ENCODE measurements around the gene TMEM147.

The TMEM147 gene

DNA sequence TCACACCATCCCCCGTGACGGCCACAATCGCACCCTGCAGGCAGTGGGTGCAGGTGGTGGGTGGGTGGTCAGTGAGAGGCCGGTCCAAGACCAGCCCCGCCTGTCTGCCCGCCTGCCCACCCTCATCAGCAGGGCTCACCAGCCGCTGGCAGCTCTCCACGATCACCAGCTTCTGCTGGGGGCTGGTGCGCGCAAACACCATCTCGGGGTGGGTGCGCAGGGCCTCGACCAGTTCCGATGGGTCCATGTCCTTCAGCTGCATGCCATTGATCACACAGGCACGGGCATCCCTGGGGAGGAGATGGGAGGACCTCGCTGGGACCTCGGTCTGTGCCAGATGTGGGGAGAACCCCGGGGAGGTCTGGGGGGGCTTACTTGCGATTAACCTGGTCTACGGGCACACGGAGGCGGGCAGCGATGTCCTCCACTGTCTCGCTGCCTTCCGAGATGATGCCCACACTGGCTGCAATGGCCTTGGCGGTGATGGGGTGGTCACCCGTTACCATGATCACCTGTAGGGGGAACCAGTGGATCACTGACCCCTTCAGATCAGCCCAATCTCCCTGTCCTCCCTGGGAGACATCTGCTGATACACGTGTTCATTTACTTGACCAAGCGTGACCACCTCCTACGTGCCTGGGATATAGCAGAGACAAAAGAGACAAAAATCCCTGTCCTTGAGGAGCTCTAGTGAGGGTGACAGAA, 10.0 kb downstream of the TMEM147 start:
- no peak for DNase-seq (ENCODE audit: low spot score in 2 of 2)
- H3K4me3 Mint-ChIP-seq: no peak overlapping the region
- H3K27ac Mint-ChIP-seq (ENCODE audit: low read depth): no peak overlapping the region
- no peaks in the 10 kb centered on the region for H3K9me3 Mint-ChIP-seq
- peaks cover 2% of the 10 kb centered on the region for H3K36me3 Mint-ChIP-seq (ENCODE audit: insufficient read depth)
- peaks cover 5% of the 10 kb centered on the region for H3K4me1 Mint-ChIP-seq
- ATAC-seq (replicated peaks; ENCODE audit: extremely low read depth, poor library complexity, severe bottlenecking): no peak
- H3K27me3 Mint-ChIP-seq: peaks cover 15% of the 10 kb centered on the region

DNA sequence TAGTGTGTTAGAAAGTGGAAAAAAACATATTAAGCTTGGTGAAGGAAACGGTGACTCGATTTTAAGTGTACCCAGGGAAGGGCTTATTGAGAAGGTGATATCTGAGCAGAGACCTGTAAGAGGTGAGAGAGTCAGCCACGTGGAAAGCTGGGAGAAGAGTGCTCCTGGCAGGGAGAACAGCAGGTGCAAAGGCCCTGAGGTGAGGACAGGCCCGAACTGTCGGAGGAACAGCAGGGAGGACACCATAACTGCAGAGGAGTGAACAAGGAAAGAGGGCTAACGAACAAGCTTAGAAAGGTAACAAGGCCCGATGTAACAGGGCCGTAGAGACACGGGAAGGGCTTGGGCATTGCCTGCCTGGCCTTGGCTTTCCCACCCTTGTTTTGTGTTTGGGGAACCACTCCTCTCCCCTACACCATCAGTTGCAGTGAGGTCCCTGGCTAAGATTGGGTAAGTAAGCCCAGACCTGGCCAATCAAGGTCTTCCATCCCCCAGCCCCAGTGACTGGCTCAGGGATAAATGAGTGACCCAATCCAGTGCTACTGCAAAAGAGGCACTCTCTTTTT, 10.7 kb downstream of the TMEM147 start:
- Mint-ChIP-seq H3K27ac (ENCODE audit: low read depth) (no peak overlapping the region), H3K27me3 (peaks cover 21% of the 10 kb centered on the region), H3K4me3 (no peak overlapping the region), H3K9me3 (no peaks in the 10 kb centered on the region), H3K4me1 (peaks cover 5% of the 10 kb centered on the region), H3K36me3 (ENCODE audit: insufficient read depth) (peaks cover 2% of the 10 kb centered on the region)
- DNase-seq (ENCODE audit: low spot score in 2 of 2) (no peak), ATAC-seq (replicated peaks; ENCODE audit: extremely low read depth, poor library complexity, severe bottlenecking) (no peak)

DNA sequence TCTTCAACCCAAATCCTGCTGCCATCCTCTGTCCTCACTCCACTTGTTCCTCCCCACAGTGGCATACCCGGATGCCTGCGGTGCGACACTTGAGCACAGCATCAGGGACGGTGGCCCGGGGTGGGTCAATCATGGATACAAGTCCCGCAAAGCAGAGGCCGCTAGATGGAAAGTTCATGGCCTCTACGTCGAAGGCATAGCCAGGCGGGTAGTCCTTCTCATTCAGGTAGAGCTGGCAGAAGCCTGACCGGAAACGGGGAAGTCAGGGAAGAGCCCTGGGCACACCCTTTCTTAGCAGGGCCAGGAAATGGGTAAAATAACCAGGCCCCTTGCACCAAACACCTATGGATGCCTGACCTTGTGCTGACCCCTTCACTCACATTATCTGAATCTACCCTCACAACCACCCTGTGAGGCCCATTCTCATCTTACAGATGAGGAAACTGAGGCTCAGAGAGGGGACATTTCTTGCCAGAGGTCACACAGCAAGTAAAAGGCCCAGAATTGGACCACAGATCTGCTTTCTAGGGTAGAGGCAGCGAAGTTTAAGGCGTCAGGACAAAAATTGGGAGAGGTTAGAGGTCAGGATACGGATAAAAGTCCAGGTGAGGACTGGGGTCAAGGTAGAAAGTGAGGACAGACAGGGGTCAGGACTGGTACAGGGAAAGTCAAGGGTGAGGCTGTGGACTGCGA, 11.6 kb downstream of the TMEM147 start:
- H3K9me3 Mint-ChIP-seq: no peaks in the 10 kb centered on the region
- H3K36me3 Mint-ChIP-seq (ENCODE audit: insufficient read depth): peaks cover 2% of the 10 kb centered on the region
- peaks cover 5% of the 10 kb centered on the region for H3K4me1 Mint-ChIP-seq
- ATAC-seq (replicated peaks; ENCODE audit: extremely low read depth, poor library complexity, severe bottlenecking): no peak
- no peak for DNase-seq (ENCODE audit: low spot score in 2 of 2)
- no peak overlapping the region for H3K27ac Mint-ChIP-seq (ENCODE audit: low read depth)
- H3K27me3 Mint-ChIP-seq: peaks cover 30% of the 10 kb centered on the region
- peak overlapping the region; percentile 58 for H3K4me3 Mint-ChIP-seq

DNA sequence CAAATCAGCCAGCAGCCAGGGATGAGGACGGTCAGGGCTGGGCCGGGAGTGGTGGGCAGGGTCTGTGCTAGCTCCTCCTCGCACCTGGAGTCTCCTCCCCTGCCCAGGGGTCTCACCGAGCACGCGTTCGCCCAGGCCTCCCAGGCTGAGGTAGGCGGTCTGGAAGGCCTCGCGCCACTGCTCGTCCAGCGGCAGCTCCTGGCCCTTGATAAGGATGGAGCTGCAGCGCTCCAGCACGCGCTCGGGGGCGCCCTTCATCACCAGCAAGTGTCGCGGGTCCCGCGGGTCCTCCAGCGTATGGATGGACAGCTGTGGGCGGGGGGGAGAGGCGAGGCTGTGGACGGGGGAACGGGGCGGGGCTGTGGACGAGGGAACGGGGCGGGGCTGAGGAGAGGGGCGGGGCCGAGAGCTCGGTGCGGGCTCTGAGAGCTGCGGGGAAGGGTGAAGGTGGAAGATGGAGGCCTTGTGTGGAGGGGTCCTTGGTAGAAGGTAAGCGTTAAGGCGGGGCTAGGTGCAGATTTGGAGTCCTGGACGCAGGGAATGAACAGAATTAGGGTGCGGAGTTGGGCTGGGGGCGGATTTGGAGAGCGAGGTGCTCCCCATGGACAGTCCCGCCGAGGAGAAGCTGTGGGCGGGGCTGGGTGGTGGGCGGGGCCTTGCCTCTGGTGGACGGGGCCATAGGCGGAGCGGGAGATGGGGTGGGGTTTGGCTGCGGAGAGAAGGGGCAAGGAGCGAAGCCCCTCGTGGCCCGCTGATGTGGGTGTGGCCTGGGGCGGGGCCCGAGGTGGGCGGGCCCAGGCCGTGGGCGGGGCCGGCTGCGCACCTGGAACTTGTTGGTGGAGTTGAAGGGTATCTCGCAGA, 12.3 kb downstream of the TMEM147 start:
- H3K4me1 Mint-ChIP-seq: peaks cover 5% of the 10 kb centered on the region
- H3K36me3 Mint-ChIP-seq (ENCODE audit: insufficient read depth): peaks cover 2% of the 10 kb centered on the region
- peak overlapping the region; percentile 58 for H3K4me3 Mint-ChIP-seq
- H3K27me3 Mint-ChIP-seq: peaks cover 38% of the 10 kb centered on the region
- no peak overlapping the region for H3K27ac Mint-ChIP-seq (ENCODE audit: low read depth)
- H3K9me3 Mint-ChIP-seq: no peaks in the 10 kb centered on the region
- ATAC-seq (replicated peaks; ENCODE audit: extremely low read depth, poor library complexity, severe bottlenecking) (no peak), DNase-seq (ENCODE audit: low spot score in 2 of 2) (no peak)

DNA sequence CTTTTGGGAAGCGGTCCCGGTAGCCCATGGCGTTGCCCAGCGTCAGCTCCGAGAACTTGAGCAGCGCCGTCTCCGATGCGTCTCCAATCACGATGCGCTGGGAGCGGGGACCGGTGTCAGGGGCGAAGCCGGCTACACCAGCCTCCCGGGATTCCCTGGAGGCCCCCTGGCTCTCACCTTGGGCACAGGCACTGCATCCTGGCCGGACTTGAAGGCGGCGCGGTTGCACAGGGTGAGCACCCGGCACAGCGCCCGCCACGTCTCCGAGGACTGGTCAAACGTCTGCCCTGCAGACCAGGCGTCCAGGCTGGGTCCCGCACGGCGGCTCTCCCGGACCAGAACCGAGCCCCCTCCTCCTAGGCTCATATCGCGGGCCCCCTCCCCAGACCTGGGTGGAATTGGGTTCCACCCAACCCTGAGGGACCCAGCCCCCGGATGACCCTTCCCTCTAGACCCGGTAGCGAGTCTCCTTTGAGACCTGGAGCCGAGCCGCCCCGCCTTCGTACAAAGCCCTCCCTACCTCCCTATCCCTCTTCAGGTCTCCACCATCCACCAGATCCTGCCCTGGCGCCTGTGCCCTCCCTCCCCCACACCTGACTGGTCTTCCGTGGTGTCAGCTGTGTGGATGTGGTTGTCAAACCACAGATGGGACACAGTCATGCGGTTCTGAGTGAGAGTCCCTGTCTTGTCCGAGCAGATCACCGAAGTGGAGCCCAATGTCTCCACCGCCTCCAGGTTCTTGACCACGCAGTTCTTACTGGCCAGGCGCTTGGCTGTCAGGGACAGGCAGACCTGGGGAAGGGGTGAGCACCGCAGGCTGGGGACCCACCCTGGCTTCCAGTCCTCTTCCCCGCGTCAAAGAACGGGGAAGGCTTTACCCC, 13.2 kb downstream of the TMEM147 start:
- no peaks in the 10 kb centered on the region for H3K36me3 Mint-ChIP-seq (ENCODE audit: insufficient read depth)
- peaks cover 47% of the 10 kb centered on the region for H3K27me3 Mint-ChIP-seq
- ATAC-seq (replicated peaks; ENCODE audit: extremely low read depth, poor library complexity, severe bottlenecking): no peak
- H3K4me3 Mint-ChIP-seq: no peak overlapping the region
- DNase-seq (ENCODE audit: low spot score in 2 of 2): no peak
- H3K4me1 Mint-ChIP-seq: peaks cover 5% of the 10 kb centered on the region
- H3K27ac Mint-ChIP-seq (ENCODE audit: low read depth): no peak overlapping the region
- no peaks in the 10 kb centered on the region for H3K9me3 Mint-ChIP-seq

DNA sequence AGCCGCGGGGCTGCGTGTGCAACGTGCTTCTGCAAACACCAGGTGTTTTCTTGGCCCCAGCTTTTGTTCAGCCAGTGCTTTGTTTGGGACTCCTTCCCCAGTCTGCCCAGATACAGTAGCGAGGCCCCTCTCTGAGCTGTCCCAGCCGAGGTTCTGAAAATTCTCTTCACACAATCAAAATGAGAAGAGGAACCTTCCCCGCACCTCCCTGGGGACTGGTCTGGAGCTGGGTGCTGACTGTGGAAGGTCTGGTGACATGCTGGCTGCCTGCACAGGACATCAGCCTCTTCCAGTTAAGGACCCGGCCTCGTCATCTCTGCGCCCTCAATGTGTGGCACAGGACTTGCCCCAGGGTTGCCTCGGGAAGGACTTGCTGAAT, 13.8 kb downstream of the TMEM147 start:
- DNase-seq (ENCODE audit: low spot score in 2 of 2) (no peak), ATAC-seq (replicated peaks; ENCODE audit: extremely low read depth, poor library complexity, severe bottlenecking) (no peak)
- H3K27ac Mint-ChIP-seq (ENCODE audit: low read depth): no peak overlapping the region
- no peak overlapping the region for H3K4me3 Mint-ChIP-seq
- no peaks in the 10 kb centered on the region for H3K36me3 Mint-ChIP-seq (ENCODE audit: insufficient read depth)
- H3K9me3 Mint-ChIP-seq: no peaks in the 10 kb centered on the region
- peaks cover 47% of the 10 kb centered on the region for H3K27me3 Mint-ChIP-seq
- H3K4me1 Mint-ChIP-seq: peaks cover 5% of the 10 kb centered on the region

DNA sequence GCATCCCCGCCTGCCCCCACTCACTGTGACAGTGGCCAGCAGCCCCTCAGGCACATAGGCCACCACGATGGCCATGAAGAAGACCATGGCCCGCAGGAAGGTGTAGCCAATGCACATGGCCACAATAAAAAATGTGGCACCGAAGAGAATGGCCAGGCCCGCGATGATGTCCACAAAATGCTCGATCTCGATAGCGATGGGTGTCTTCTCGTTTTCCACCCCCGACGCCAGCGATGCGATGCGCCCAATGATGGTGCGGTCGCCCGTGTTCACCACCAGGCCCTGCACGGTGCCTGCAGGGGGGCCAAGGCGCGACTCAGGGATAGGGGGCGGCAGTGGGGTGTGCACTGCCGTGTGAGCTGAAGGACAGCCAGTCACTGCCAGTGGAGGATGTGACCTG, 14.4 kb downstream of the TMEM147 start:
- Mint-ChIP-seq H3K36me3 (ENCODE audit: insufficient read depth) (no peaks in the 10 kb centered on the region), H3K27me3 (peaks cover 51% of the 10 kb centered on the region), H3K27ac (ENCODE audit: low read depth) (no peak overlapping the region), H3K9me3 (no peaks in the 10 kb centered on the region), H3K4me3 (no peak overlapping the region), H3K4me1 (peaks cover 5% of the 10 kb centered on the region)
- DNase-seq (ENCODE audit: low spot score in 2 of 2): no peak
- no peak for ATAC-seq (replicated peaks; ENCODE audit: extremely low read depth, poor library complexity, severe bottlenecking)

DNA sequence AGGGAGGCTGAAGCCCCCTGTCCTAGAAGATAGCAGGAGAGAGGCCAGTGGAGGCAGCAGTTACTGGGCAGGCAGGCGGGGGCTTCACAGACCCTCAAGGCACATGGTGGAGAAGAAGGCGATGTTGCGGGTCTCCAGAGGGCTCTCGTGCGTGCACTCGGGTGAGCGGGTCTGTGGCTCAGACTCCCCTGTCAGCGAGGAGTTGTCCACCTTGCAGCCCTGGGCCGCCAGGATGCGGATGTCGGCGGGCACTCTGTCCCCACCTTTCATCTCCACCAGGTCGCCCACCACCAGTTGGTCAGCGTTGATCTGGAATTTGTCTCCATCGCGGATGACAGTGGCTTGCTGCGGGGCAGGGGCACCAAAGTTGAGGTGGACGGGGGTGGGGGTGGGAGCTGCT, 14.8 kb downstream of the TMEM147 start:
- Mint-ChIP-seq H3K9me3 (no peaks in the 10 kb centered on the region), H3K27me3 (peaks cover 56% of the 10 kb centered on the region), H3K27ac (ENCODE audit: low read depth) (no peak overlapping the region), H3K36me3 (ENCODE audit: insufficient read depth) (no peaks in the 10 kb centered on the region), H3K4me1 (peaks cover 5% of the 10 kb centered on the region), H3K4me3 (no peak overlapping the region)
- no peak for ATAC-seq (replicated peaks; ENCODE audit: extremely low read depth, poor library complexity, severe bottlenecking)
- no peak for DNase-seq (ENCODE audit: low spot score in 2 of 2)

DNA sequence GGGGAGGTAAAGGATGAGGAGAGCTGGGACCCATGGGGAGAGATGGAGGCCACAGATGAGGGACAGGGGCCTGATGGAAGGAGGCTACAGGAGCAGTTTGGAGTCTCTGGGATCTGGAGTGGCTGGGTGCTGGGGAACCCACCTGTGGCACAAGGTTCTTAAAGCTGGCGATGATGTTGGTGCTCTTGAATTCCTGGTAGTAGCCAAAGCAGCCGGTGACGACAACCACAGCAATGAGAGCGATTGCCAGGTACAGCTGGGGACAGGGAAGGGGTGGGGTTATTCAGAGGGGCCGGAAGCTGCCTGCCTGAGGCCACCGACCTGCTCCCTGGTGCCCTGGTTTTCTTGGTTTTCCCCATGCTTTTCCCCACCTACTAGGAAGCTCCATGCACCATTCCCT, 15.3 kb downstream of the TMEM147 start:
- Mint-ChIP-seq H3K4me1 (peaks cover 5% of the 10 kb centered on the region), H3K27me3 (peaks cover 60% of the 10 kb centered on the region), H3K4me3 (no peak overlapping the region), H3K27ac (ENCODE audit: low read depth) (no peak overlapping the region), H3K36me3 (ENCODE audit: insufficient read depth) (no peaks in the 10 kb centered on the region), H3K9me3 (no peaks in the 10 kb centered on the region)
- DNase-seq (ENCODE audit: low spot score in 2 of 2) (no peak), ATAC-seq (replicated peaks; ENCODE audit: extremely low read depth, poor library complexity, severe bottlenecking) (no peak)

DNA sequence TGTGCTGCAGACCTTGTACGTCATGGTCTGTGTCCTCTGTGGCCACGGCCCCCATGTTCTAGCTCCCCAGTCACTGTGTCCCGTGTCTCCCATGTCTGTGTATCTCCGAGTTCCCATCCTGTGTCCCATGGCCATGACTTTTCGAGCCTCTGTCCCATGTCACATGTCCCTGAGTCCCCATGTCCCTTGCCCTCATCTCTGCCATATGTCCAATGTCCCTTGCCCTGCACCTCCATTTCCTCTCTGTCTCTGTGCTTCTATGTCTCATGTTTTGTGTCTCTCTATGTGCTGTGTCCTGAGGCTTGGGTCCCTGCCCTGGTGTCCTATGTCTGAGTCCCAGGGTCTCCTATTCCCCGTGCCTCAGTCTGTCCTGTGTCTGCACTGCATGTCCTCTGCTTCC, 16.0 kb downstream of the TMEM147 start:
- DNase-seq (ENCODE audit: low spot score in 2 of 2) (no peak), ATAC-seq (replicated peaks; ENCODE audit: extremely low read depth, poor library complexity, severe bottlenecking) (no peak)
- Mint-ChIP-seq H3K27me3 (peaks cover 62% of the 10 kb centered on the region), H3K4me1 (peaks cover 5% of the 10 kb centered on the region), H3K4me3 (no peak overlapping the region), H3K9me3 (no peaks in the 10 kb centered on the region), H3K36me3 (ENCODE audit: insufficient read depth) (no peaks in the 10 kb centered on the region), H3K27ac (ENCODE audit: low read depth) (no peak overlapping the region)

DNA sequence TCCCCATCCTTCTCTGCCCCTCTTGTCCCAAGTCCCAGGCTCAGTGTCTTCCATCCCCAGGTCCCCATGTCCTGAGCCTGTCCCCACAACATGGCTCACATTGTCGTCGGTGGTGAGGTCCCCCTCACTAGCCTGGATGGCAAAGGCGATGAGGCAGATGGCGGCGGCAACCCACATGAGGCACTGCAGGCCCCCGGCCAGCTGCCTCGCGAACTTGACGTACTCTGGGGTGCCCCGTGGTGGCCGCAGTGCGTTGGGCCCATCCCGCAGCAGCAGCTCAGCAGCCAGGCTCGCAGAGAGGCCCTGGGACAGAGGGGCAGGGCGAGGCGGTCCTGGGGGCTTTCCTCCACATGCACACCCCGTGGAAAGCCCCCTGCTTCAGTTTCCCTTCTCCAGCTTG, 16.9 kb downstream of the TMEM147 start:
- Mint-ChIP-seq H3K4me1 (peaks cover 1% of the 10 kb centered on the region), H3K4me3 (no peak overlapping the region), H3K27me3 (peaks cover 71% of the 10 kb centered on the region), H3K9me3 (no peaks in the 10 kb centered on the region), H3K27ac (ENCODE audit: low read depth) (no peak overlapping the region), H3K36me3 (ENCODE audit: insufficient read depth) (no peaks in the 10 kb centered on the region)
- ATAC-seq (replicated peaks; ENCODE audit: extremely low read depth, poor library complexity, severe bottlenecking) (no peak), DNase-seq (ENCODE audit: low spot score in 2 of 2) (no peak)

DNA sequence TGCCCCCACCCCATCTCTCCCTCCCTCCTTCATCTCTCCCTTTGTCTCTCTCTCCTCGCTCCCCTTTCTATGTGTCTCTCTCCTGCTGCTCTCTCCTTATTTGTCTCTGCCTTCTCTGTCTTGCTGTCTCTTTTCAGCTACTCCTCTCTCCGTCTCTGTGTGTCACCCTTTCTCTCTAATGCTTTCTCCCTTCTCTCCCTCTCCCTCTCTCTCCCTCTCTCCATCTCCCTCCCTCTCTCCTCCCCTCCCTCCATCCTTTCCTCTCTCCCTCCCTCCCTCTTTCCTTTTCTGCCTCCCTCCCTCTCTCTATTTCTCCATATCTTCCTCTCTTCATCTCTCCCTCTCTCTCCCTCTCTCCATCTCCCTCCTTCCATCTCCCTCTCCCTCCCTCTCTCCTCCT, 17.4 kb downstream of the TMEM147 start:
- Mint-ChIP-seq H3K9me3 (no peaks in the 10 kb centered on the region), H3K4me1 (no peaks in the 10 kb centered on the region), H3K27ac (ENCODE audit: low read depth) (no peak overlapping the region), H3K4me3 (no peak overlapping the region), H3K27me3 (peaks cover 71% of the 10 kb centered on the region), H3K36me3 (ENCODE audit: insufficient read depth) (no peaks in the 10 kb centered on the region)
- DNase-seq (ENCODE audit: low spot score in 2 of 2) (no peak), ATAC-seq (replicated peaks; ENCODE audit: extremely low read depth, poor library complexity, severe bottlenecking) (no peak)
